LNCAP (cell line): ENCODE results near the gene DYNC1H1.

Experiments used
- CTCF ChIP-seq: fragments of 450-650 bp; IDR thresholded peaks from 2 replicates; pipeline ENCODE4 v1.5.1; 2017; ENCODE audit warnings: mild to moderate bottlenecking

The DYNC1H1 gene

GRCh38 chr14:101979666-101980065, 15.3 kb downstream of the DYNC1H1 start:
- no peak for TF ChIP-seq CTCF

- TF ChIP-seq CTCF: no peak
Measured at GRCh38 chr14:101980251-101980650, 15.9 kb downstream of the DYNC1H1 start.

- no peak for TF ChIP-seq CTCF
Measured at GRCh38 chr14:101980700-101981099, 16.3 kb downstream of the DYNC1H1 start.

GRCh38 chr14:101982621-101983020, 18.2 kb downstream of the DYNC1H1 start:
- TF ChIP-seq CTCF: no peak

GRCh38 chr14:101985957-101986356, 21.6 kb downstream of the DYNC1H1 start:
- TF ChIP-seq CTCF: no peak

GRCh38 chr14:101986953-101987352, 22.6 kb downstream of the DYNC1H1 start:
- TF ChIP-seq CTCF: no peak

- TF ChIP-seq CTCF: no peak
Measured at GRCh38 chr14:101988377-101988776, 24.0 kb downstream of the DYNC1H1 start.

- no peak for TF ChIP-seq CTCF
Measured at GRCh38 chr14:101991352-101991751, 27.0 kb downstream of the DYNC1H1 start.
